OCI-LY3 (cell line): ENCODE data around the gene CAMK1D.

Experiments used
- EZH2phosphoT487 ChIP-seq: fragments of 200-600 bp; shearing (Covaris generic); IDR thresholded peaks from 2 replicates; pipeline ENCODE4 v1.6.1; 2018; ENCODE audit warnings: antibody characterized with exemption, mixed run types, low read depth
- TF ChIP-seq, protein P1 (sequence below): fragments of 200-600, 300-600 bp; sonication (generic); IDR thresholded peaks from 2 replicates; pipeline ENCODE4 v1.5.1; 2014; ENCODE audit warnings: antibody characterized with exemption, low read length, low read depth

DNA sequence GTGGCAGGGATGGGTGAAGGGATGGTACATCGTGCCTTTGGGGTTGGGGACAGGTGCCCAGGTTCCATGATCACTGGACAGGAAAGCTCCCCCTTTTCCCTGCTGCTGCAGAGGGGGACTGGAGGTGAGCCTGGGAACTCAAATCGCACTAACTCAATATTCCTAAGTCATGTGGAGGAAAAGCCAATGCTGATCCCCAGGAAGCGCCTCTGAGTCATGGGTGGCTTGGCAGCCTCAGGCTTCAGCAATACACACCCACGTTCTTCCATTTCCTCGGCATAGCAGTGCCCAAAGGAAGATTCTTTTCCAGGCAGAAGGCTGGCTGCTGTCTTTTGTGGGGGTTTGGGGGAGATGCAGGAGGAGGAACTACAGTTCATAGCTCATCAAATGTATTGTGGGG, 486.4 kb downstream of the CAMK1D start:
- TF ChIP-seq, protein P1, sequence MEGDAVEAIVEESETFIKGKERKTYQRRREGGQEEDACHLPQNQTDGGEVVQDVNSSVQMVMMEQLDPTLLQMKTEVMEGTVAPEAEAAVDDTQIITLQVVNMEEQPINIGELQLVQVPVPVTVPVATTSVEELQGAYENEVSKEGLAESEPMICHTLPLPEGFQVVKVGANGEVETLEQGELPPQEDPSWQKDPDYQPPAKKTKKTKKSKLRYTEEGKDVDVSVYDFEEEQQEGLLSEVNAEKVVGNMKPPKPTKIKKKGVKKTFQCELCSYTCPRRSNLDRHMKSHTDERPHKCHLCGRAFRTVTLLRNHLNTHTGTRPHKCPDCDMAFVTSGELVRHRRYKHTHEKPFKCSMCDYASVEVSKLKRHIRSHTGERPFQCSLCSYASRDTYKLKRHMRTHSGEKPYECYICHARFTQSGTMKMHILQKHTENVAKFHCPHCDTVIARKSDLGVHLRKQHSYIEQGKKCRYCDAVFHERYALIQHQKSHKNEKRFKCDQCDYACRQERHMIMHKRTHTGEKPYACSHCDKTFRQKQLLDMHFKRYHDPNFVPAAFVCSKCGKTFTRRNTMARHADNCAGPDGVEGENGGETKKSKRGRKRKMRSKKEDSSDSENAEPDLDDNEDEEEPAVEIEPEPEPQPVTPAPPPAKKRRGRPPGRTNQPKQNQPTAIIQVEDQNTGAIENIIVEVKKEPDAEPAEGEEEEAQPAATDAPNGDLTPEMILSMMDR = no peak
- TF ChIP-seq EZH2phosphoT487 = no peak
